Fibroblast of pulmonary artery (primary cell): ENCODE measurements around the gene FANCI.

Experiments
- DNase-seq: peaks from one replicate; pipeline ENCODE4 v3.0.0-alpha.2; 2010; ENCODE audit warnings: low read depth
- H3K4me3 ChIP-seq: replicated peaks from 2 replicates; pipeline ENCODE4 v1.5.1; 2011; ENCODE audit warnings: low read depth, mild to moderate bottlenecking, control low read depth, low read length, moderate library complexity
- CTCF ChIP-seq: IDR thresholded peaks from 2 replicates; pipeline ENCODE4 v1.5.1; 2011; ENCODE audit warnings: mild to moderate bottlenecking, control low read depth, low read length, inconsistent platforms; ENCODE audit errors: missing control alignments

Gene FANCI

GRCh38 chr15:89335298-89336041, 91.7 kb downstream of the FANCI start:
- TF ChIP-seq CTCF: no peak
- no peak for DNase-seq
- peak overlapping the region; percentile 50 for H3K4me3 ChIP-seq

GRCh38 chr15:89338036-89338435, 94.3 kb downstream of the FANCI start:
- no peak for TF ChIP-seq CTCF
- DNase-seq: no peak
- H3K4me3 ChIP-seq: no peak overlapping the region

GRCh38 chr15:89340573-89340972, 96.8 kb downstream of the FANCI start:
- DNase-seq: no peak
- no peak overlapping the region for H3K4me3 ChIP-seq
- TF ChIP-seq CTCF: no peak

GRCh38 chr15:89341316-89342005, 97.7 kb downstream of the FANCI start:
- H3K4me3 ChIP-seq: no peak overlapping the region
- TF ChIP-seq CTCF: no peak
- DNase-seq: no peak

- H3K4me3 ChIP-seq: no peak overlapping the region
- no peak for TF ChIP-seq CTCF
- DNase-seq: no peak
These were observed 99.1 kb downstream of the FANCI start for GRCh38 chr15:89342840-89343239.

- TF ChIP-seq CTCF: no peak
- H3K4me3 ChIP-seq: no peak overlapping the region
- no peak for DNase-seq
These were observed 101.5 kb downstream of the FANCI start for GRCh38 chr15:89345248-89345647.
